NB4 (cell line): ENCODE results near the gene GIMAP5.
A peak's percentile ranks its signal among the peaks of the same experiment; 100 is the strongest.

ENCODE experiments used
- DNase-seq: peaks from one replicate; pipeline ENCODE4 v3.0.0; 2010; ENCODE audit warnings: low read depth
- H3K4me3 ChIP-seq: one replicate; pipeline ENCODE4 v1.5.1; 2011; ENCODE audit warnings: mild to moderate bottlenecking, low read depth, low read length, moderate library complexity
- MYC ChIP-seq: IDR thresholded peaks from 2 replicates; pipeline ENCODE4 v1.6.1; 2011; ENCODE audit warnings: low read depth, low read length
- POLR2A ChIP-seq: IDR thresholded peaks from 2 replicates; pipeline ENCODE4 v1.6.1; 2011; ENCODE audit warnings: mild to moderate bottlenecking; ENCODE audit not compliant: insufficient read length; ENCODE audit errors: extremely low read depth
- TF ChIP-seq, protein P1 (sequence below): IDR thresholded peaks from 2 replicates; pipeline ENCODE4 v1.6.1; 2011; ENCODE audit warnings: low read depth, low read length
- TF ChIP-seq, protein P2 (sequence below): IDR thresholded peaks from one replicate; pipeline ENCODE4 v1.5.1; 2012; ENCODE audit warnings: low read depth, low read length

GIMAP5 gene

DNA sequence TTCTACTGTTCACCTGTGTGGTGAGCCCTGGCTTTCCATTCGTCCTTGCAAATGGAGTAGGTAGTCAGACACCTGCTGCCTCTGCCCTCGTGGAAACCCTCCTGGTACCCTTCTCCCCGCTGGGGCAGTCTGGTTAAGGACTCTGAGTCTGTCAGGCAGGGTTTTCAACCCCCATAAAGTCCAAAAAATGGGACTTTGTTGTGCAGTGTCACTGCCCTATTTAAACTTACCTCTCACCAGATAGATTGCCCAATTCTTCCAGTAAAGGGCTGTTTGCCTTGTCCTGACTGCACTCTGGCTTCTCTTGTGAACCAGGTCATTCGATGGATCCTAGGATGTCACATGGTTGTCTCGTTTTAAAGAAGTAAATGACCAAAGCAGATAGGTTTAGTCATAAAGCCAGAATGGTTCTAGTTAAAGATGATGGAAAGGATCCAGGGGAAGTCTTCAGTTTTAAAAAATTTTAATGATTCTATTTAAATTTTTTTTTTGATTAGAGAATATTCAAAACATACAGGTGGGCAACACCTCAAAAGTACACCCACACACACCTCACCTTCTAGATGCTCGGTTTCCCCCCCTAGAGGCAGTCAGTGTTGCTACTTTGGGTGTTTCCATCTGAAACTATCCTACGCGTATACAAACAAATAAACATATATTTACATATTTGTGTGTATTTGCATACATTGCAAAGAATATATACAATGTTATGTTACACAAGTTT lies 41.0 kb downstream of the GIMAP5 start:
- DNase-seq, result no peak
- no peak overlapping the region for H3K4me3 ChIP-seq
- TF ChIP-seq, protein P1, sequence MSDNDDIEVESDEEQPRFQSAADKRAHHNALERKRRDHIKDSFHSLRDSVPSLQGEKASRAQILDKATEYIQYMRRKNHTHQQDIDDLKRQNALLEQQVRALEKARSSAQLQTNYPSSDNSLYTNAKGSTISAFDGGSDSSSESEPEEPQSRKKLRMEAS, result no peak
- no peak for TF ChIP-seq MYC
- TF ChIP-seq, protein P2, sequence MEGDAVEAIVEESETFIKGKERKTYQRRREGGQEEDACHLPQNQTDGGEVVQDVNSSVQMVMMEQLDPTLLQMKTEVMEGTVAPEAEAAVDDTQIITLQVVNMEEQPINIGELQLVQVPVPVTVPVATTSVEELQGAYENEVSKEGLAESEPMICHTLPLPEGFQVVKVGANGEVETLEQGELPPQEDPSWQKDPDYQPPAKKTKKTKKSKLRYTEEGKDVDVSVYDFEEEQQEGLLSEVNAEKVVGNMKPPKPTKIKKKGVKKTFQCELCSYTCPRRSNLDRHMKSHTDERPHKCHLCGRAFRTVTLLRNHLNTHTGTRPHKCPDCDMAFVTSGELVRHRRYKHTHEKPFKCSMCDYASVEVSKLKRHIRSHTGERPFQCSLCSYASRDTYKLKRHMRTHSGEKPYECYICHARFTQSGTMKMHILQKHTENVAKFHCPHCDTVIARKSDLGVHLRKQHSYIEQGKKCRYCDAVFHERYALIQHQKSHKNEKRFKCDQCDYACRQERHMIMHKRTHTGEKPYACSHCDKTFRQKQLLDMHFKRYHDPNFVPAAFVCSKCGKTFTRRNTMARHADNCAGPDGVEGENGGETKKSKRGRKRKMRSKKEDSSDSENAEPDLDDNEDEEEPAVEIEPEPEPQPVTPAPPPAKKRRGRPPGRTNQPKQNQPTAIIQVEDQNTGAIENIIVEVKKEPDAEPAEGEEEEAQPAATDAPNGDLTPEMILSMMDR, result no peak
- TF ChIP-seq POLR2A, result no peak

DNA sequence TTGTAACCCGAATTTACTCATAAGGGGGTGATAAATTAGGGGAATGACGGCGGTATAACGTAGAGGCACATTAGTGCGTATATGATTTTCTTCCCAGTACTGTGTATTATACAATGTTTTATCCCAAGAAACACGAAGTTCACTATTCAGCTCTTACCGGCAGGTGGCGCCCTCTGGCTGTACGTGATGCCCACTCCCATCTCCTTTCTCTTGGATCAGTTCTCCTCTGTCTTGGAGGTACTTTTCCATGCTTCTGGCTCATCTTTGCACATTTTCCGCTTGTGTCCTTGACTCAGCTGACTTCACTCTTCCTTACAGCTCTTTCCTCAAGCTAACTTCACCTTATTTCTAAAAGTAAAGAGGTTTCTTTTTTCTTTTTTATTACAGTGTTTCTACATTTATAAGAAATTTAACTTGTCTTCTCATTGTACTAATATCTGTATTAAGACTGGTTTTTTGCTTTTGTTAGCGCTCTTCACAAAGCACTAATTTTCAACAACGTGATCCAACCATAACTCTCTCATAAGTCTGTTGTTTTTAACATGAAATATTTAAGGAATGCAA lies 41.6 kb downstream of the GIMAP5 start:
- TF ChIP-seq, protein P2, result peak; percentile 87
- no peak for TF ChIP-seq MYC
- TF ChIP-seq, protein P1, result no peak
- TF ChIP-seq POLR2A, result no peak
- DNase-seq, result peak; percentile 87
- no peak overlapping the region for H3K4me3 ChIP-seq

DNA sequence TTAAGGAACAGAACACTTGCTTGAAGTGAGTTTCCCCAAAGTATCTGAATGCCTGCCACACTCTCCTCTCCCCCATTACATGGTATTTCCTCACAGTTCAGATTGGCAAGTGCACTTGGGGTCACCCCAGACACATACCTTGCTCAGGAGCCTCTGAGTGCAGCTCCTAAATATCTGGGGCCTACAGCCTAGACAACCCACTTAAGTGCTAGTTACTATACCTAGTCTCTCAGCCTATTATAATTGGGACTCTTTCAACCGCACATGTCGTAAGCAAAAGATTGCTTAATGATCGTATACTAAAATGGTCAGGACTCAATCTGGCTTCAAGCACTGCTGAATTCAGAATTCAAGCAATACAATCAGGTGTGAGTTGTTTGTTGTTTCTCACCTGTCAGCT lies 43.1 kb downstream of the GIMAP5 start:
- DNase-seq, result peak; percentile 88
- peak overlapping the region; percentile 27 for H3K4me3 ChIP-seq
- TF ChIP-seq MYC, result peak; percentile 40; the same call in 1 of the 2 replicates
- TF ChIP-seq, protein P2, result no peak
- TF ChIP-seq, protein P1, result 0 out of 2 replicates have a peak, but pooled peaks have one; percentile 7

DNA sequence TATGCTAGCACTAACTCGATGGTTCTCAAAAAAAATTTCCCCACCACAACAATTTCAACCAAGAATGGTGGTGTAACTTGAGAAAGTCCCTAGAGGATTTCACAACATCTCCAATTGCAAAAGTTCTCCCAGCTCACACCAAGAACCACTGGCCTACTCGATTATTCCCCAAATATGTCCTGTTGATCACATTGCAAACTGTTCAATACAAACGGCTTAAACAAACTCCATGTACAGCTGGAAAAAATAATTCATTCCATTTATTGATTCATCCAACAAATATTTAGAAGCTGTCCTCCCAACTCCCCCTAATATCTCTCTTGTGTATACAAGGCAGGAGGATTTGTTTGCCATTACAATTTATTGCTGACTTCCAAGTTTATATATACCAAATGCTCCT lies 43.9 kb downstream of the GIMAP5 start:
- peak; percentile 97 for DNase-seq
- H3K4me3 ChIP-seq, result peak overlapping the region; percentile 12
- TF ChIP-seq, protein P1, result no peak
- TF ChIP-seq, protein P2, result no peak
- TF ChIP-seq MYC (peak; percentile 46; the same call in 1 of the 2 replicates), POLR2A (no peak)

DNA sequence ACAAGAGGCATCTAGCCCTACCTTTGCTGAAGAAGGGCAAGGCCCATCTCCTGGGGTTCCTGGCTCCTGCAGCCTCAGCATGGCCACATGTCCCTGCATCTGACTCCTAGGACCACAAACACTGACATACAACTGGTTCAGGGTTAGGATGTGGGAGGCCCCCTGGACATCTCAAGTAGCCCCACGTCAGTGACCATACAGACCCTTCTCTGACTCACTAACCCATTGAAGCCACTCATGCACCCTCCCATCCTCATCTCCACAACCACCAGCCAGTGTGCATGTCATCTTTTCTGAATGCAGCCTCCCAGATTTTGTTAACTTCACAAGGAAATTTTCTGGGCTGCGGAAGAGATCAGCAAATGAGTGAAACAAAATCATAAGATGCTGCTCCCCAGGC lies 44.7 kb downstream of the GIMAP5 start:
- TF ChIP-seq, protein P2, result no peak
- TF ChIP-seq POLR2A (no peak), MYC (no peak)
- TF ChIP-seq, protein P1, result no peak

More for the DNA sequence above, 44.7 kb downstream of the GIMAP5 start:
- no peak for DNase-seq
- H3K4me3 ChIP-seq, result no peak overlapping the region
